Right renal pelvis (tissue), 4 donors: ENCODE data around the gene ASTN2. TPM values are rescaled to one million over a fixed set of nuclear protein-coding genes. Genes with fewer than 3 reads are reported as not detected.

Experiments
- DNase-seq, 4 donors: peaks; one replicate each; pipeline ENCODE4 v3.0.0-alpha.2; 2013; ENCODE audit warnings: low read depth in 4 of 4, low spot score in 3 of 4, missing footprints in 1 of 4
- polyA plus RNA-seq, 4 donors: library from polyadenylated mRNA; unstranded; fragments of 120-200 nt; gene quantifications; one replicate each; pipeline ENCODE4 v1.2.1, GENCODE V29; 2013; ENCODE audit not compliant: insufficient read length in 4 of 4

Gene ASTN2
- polyA plus RNA-seq, 4 donors = 15.1 to 17.7 (median 16.1) TPM

DNA sequence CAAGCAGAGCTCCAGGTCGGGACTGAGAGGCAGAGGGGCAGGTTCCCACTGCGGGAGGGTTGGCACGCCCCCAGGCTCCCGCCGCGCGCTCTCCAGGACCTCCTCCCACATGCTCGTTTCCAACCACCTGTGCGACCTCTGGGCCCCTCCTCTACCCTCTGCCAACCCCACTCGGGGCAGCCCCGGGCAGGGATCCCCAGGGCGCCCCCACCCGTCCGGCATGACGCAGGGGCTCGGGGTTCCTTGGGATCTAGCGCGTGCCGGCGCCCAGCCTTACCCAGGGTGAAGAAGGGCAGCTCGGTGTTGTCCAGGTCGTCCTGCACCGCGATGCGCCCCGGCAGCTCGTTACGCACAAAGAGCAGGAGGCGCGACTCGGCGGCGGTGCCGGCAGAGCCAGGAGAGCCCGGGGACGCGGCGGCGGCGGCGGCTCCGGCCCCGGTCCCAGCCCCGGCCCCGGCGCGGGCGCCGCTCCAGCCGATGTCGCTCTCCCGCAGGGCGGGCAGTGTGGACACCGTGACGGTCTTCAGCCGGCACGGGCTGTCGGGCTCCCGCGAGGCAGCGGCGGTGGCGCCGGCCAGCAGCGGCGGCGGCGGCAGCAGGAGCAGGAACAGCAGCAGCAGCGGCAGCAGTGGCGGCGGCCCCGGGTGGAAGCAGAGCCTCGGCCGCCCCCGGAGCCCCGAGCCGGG lies 494 bp downstream of the ASTN2 start:
- no peak for DNase-seq

DNA sequence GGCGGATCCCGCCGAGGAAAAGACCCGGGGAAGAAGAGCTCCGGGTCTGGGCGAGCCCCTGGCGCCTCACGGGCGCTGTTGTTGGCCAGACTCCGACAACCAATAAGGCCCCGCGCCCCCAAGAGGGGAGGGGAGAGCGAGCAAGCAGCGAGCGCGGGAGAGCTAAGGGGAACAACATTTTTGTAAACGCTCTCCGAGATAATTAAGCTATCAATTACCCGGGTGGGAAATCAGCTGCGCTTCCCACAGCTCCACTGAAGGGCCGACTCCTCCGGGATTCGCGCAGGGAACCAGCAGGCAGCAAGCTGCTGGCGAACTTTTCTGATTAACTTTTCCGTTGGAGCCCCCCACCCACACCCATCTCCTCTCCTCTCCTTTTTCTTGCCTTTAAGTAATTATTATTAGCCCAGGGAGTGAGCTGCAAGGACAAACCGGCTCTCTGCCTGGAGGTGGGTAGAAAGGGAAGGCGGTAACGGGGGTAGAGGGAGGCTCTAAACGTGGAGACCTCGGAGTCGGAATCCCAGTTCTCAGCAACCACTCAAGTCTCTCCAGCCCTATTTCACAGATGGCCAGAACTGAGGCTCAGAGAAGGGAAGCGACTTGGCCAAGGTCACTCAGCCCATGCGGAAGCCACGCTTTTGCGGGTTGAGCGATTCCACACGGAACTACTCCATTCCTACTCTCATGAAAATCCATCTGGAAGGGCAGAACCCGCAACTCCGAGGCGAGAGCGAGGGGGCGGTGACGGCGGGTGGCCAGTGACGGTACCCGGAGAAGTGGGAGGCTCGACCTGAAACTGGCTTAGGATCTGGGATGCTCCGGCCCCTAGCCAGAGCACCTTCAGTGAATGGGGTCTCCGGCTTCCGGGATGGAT lies 1.3 kb downstream of the ASTN2 start:
- DNase-seq = no peak

DNA sequence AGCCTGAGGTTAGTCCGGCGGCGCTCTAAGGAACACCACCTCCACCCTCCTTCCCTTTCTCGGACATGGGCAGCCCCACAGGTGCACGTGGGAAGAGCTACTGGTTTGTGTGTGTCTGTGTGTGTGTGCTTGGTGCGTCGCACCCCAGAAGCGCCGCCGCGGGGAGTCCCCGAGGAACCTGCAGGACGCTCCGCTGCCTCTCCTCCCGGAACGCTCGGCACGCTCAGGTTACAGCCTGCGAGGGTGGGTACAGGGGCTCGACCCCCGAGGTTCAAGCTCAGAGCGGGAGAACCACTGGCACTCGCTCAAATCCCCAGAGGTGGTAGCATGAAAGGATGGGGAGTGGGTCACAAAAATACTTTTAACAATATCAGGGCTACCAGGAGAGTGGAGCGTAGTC lies 2.0 kb downstream of the ASTN2 start:
- no peak for DNase-seq

DNA sequence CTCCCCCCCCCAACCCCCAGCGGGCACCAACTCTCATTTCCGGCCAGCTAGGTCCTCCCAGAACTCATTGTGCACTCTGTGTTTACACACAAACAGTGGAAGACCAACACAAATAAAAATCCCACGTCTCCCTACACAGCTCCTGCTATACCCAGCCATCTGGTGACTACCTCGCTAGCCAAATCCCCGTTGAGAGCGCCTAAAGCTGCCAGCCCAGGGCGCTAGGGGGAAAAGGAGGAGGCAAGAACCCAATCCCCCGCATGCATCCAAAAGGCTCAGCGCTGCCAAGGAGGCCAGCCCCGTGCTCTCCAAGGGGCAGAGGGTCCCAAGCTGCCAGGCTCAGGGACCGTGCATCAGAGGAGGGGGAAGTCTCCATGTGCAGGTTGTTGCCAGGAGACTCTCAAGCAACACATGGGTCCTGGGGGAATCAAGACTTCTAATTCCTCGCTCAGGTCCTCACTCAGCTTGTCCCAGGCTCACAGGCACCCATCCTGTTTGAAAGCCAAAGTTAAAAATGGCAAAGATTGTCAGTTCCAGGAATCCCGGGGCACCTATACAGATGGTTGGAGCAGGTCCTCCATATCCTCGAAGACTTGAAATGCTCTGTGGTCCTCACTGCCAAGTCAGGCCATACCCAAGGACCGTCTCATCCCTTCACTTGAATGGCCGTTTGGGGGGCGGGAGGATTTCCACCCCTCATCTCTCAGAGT lies 2.7 kb downstream of the ASTN2 start:
- DNase-seq = no peak

DNA sequence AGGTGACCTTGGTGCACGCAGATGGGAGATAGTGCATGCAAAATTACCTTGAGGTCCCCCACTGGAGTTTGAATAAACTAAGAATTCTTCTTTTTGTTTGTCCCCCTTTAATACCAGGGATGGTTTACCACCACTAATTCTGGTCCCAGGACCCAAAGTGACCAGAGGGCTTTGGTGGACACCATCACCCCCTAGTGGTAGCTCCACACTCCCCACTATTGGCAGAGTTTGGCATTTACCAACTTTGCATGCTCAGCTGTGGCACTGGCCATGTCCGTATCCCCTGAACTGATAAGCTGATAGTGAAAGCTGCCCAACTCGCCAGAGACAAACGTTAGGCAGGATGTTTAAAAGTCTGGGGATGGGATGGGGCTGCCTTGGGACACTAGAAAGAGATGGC lies 3.3 kb downstream of the ASTN2 start:
- no peak for DNase-seq

DNA sequence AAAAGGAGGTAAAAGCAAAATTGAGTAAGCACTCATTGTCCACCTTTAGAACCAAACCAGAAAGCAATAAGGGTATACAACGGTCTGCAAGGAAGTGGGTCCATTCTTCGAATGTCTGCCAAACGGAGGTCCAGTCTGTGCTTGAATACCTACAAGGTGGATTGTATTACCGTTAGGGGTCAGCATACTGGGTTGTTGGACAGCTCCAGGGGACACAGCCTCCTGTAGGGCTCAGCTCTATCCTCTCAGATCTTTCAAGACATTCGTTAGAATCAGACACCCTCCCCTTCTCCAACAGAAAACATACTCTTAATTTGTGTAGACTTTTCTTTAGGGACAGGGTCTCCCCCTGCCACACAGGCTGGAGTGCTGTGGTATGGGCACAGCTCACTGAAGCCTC lies 5.5 kb downstream of the ASTN2 start:
- no peak for DNase-seq

DNA sequence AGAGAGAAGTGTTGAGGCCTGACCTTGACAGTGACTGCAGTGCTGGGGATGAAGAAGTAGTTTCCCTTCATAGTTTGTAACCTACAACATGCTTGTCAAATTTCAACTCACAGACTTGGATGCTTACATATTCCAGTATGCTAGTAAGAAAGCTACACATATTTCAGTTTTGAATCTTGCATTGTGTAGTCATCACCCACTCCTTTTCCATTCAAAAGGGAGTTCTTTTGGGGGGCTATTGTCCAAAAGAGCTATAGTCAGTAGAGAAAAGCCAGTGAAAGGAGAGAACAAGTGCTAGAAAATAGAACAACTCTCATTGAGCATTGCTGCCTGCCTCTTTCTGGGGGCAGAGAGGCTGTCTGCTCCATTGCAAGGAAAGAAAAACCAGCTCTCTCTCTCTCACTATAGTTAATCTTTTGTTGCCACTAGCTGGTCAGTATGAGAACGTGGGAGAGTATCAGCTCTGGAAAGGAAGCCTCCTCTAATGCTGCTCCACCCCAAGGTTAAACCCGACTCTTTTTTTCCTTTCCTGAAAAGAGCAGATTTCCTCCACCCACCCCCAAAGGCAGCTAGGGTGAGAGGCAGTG lies 7.3 kb downstream of the ASTN2 start:
- no peak for DNase-seq

DNA sequence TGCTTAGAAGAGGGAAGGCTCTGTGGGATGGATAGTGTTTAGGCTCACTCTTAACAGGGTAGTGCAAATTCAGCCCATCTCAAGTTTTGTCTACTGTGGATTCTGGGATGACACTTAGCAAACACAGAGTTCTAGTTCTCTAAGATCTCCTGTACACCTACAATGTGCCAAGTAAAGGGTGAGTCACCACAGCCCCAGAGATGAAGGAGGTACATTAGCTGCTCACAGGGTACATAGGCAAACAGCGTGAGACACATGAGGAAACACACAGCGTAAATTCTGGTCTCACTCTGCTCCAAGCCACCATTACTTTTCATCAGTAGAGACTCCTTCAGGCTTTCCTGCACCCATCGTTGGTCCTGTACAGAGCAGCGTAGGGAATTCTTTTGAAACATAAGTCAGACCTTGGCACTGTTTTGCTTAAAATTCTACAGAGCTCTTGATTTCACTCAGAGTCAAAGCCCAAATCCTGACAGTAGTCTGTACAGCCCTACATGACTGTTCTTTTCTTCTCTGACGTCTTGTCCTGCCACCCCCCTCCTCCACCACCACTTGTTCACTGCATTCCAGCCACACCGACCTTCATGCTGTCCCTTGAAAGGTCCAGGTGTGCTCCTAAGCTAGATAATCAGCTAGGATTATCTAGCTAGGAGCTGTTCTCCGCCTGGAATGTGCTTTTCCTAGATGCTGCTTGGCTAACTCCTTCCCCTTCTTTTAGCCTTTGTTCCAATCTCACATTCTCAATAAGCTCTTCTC lies 8.7 kb downstream of the ASTN2 start:
- no peak for DNase-seq

DNA sequence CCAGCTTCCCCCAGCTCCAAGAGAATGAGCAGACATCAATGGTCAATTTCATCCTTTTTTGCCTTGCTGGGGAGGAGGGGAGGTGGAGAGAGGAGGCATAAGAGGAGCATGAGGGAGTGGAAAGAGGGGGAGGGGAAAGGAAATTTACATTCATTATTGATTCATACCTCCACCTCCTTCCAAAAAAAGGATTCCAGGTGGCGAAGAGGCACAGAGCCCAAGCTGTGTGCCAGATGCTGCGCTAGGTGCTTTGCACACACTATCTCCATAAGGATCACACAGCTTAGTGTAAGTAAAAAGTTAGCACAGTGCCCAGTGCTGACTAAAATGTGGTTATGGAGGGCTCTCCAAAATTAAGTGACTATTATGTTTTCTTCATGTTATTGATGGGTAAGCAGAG lies 11.0 kb downstream of the ASTN2 start:
- no peak for DNase-seq

DNA sequence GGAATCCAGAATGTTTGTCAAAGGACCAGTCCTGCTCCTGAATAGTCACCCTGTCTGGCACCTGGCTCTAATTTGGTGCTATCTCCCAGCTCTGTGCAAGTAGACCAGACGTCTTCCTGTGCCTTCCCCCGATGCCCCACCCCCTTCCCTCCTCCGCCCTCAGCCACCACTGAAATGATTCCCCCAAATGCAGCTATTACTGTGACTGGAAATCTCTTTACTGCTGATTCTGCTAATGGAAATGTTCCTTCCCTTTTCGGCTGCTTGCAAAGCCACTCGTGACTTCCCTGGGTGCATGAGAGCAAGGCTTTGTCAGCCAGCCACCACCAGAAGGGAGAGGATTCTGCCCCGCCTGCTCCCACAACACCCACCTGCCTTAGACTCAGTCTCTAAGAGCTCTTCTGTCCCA lies 11.4 kb downstream of the ASTN2 start:
- DNase-seq = no peak

DNA sequence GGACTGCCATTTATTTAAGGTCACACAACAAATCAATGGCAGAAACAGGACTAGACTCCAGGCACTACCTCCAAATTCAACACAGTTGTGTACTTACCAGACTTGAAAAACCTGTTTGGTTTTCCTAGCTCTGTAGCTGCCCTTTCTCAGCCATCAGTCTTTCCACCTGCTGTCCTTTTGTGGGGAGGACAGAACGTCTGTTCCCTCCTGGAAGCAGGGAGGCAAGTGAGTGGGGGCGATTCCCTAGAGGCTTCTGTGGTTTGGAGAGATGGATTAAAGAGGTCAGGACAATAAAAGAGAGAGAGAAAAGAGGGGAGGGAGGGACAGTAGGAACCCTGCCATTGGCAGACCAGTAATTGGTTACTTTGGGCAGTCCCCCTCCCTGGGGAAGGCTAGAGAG lies 14.7 kb downstream of the ASTN2 start:
- no peak for DNase-seq

DNA sequence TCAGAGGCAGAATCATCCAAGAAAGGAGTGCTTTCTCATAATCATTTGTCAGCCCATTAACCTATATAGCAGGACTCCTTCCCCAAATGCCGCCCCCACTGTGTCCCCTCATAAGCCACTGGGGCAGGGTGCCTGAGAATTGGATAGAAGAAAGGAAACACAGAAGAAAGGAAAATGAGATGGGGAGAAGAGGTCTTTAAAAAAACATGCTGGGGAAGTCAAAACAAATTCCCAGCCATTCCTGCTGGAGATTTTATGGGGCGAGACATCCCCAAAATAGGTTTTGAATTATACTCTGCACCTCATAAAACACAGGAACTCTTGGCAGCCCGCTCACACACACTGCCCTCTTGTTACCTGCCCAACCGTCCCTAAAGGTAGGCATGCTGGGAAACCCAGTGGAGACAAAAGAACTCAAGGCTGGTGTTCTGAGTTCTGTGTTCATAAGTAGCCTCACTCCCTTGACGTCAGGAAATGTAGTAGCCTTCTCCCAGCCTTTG lies 19.7 kb downstream of the ASTN2 start:
- no peak for DNase-seq

DNA sequence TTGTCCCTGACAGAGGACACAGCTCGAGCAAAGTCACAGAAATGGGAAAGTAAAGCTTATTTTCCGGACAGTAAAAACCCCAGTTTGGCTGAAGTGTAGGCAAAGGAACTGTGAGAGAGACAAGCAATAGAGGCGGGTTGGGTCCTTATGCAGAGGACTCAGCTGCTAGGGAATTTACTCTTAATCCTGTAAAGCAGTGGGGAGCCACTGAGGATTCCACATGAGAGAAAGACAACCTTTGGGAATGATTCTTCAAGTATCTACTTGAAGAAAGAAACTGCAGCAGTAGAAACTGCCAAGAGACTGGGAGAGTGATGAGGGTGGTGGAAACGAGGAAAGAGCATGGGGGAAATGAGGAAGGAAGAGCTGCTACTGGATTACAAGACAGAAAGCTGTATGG lies 20.2 kb downstream of the ASTN2 start:
- DNase-seq = no peak

DNA sequence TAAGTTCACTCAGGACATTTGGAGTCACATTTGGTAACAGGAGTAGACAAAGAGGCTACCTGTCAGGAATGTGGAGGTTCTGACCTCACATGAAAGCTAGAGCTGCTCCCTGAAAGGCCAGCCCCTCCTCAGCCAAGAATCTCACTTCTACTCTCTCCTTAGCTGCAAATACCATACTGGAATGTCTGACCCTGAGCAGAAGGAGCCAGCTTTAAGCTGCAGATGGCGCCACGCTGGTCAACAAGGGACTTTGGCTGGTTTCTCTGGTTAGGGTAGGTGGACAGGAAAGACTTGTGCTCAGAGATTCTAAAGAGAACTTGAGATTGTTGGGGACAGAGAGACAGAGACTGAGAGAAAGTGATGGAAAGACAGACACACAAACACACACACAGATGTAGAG lies 21.9 kb downstream of the ASTN2 start:
- no peak for DNase-seq

DNA sequence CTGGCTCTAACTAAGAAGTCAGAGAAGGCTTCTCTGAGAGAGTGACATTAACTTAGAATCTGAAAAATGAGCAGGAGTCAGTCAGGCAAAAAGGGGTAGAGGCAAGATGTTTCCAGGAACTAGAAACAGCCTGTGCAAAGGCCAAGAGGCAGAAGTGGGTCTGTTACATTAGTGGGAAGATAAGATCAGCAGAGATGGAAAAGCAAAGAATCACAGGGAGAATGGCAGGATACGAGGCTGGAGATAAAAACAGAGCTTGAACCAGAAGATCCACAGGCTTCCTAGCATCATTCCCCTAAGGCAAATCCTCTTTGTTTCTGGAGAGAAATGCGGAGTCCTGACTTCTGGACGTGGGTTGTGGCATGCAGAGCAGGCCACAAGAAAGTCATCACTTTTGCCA lies 27.4 kb downstream of the ASTN2 start:
- no peak for DNase-seq

DNA sequence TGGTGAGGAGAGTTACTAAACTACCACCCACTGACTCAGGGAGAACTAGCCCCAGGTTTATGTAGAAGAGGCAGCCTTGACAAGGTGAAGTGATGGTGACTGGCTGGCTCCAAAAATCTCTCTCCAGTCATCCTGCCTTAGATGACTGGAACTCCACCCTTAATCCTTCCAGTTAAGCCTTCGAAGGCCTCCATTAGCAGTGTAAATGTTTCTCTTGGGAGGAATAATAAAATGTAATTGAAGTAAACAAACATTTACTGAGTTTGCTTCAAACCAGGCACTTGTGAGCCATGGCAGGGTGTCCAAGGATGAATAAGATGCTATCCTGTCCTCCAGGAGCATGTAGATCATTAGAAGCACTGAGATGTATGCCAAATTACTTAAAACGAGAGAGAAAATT lies 35.5 kb downstream of the ASTN2 start:
- no peak for DNase-seq

DNA sequence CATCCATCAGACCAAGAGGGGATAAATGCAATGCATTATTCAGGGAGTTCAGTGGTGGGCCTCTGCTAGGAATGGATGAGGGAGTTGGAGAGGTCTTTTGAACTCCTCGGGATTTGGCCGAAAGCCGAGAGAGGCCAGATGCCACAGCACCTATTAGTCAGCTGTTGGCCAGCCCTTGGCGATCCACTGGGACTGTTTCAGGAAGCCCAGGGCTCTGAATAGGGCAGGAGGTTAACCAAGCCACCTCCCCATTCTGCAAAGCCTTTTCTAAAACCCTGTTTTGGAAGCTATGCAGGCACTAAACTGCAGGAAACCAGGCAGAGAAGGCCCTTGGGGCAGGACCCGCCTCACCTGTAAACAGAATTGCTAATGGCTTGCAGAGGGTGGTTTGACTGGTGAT lies 37.8 kb downstream of the ASTN2 start:
- DNase-seq = no peak

DNA sequence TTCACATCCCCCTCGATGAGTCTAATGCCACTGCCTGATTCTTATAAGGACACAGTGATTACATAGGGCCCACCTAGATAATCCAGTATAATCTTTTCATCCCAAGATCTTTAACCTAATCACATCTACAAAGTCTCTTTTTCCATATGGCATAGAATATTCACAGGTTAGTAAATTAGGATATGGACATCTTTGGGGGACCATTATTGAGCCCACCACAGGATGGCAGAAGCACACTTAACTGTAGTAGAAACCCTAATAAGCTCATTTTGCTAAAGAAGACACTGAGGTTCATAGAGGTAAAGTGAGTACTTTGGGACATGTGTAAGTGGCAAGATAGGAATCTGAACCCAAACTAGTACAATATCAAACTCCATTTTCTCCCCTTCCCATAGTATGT lies 38.9 kb downstream of the ASTN2 start:
- no peak for DNase-seq

DNA sequence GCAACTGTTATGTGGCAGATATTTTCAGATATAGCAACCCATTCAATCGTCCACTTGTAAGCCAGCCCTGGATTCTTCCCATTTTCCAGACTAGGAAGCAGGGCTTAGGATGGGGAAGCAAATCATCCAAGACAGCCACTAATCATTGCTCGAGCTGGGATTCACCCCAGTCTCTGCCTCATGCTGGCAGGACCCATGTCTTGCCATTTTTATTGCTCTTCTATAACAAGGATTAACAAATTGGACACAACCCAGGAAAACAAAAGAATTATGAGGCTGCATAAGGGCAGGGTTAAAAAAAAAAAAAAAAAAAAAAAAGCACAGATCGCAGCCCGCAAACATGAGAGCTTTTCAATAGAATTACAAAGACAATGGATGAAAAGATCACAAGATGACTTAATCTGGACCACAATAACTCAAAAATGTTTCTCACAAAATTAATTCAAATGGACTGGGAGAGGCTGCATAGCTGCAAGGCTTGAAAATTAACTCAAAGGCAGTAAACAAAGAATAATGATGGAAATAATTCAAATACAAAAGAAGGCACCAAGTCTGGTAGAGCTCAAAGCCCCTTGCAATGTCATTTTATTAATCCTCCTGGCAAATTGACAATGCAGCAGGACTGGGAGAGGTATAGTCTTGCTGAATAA lies 40.7 kb downstream of the ASTN2 start:
- no peak for DNase-seq

DNA sequence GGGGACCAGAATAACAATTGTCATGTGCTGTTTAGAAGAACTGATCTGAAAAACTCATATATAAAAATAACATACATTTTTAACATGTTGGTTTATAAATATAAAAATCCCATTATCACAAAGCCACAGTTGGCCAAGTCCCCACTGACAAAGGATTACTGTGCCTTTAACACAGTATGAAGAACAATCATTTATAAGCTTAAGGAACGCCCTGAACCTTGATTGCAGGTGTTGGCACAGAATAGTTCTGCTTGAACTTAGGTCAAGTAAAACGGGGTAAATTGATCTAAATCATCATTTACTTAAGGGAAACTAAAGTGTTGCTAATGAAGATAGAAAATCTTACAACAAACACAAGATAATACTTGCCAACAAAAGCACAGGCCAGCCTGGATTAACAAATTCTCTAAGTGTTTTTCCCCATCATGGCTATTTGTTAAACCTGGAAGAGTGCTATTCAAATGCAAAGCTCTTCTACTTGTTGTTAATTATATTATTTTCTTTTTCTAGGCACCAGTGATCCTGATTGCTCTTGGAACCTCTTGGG lies 46.1 kb downstream of the ASTN2 start:
- DNase-seq = no peak
